ES-I3 (cell line): Measurements from ENCODE around the gene COL20A1.
"Not testable (repeated sequence)": the region's sequence is repeated elsewhere in the genome, so short reads cannot be mapped to it uniquely, and the experiment has no call there.

ENCODE experiments used
- H3K36me3 ChIP-seq: 2 replicates; pipeline ENCODE4 v1.6.1; 2013; ENCODE audit warnings: mild to moderate bottlenecking, low read length, control low read depth, moderate library complexity; ENCODE audit not compliant: insufficient read depth
- H3K4me1 ChIP-seq: 2 replicates; pipeline ENCODE4 v1.6.1; 2013; ENCODE audit warnings: mild to moderate bottlenecking, control low read depth, low read length; ENCODE audit not compliant: insufficient read depth
- H3K9ac ChIP-seq: 2 replicates; pipeline ENCODE4 v1.6.1; 2013; ENCODE audit warnings: low read depth, mild to moderate bottlenecking, low read length, moderate library complexity
- H3K9me3 ChIP-seq: 2 replicates; pipeline ENCODE4 v1.6.1; 2013; ENCODE audit warnings: mild to moderate bottlenecking, low read length, moderate library complexity; ENCODE audit not compliant: control insufficient read depth, insufficient read depth

The COL20A1 gene

GRCh38 chr20:63292904-63293303 is at the start of gene COL20A1:
Gene COL20A1, plus strand, starts transcription at chr20:63293186. Its CDS starts 1,922 bp downstream, at chr20:63295108.
- peaks cover 8% of the 10 kb centered on the region for H3K4me1 ChIP-seq
- H3K9ac ChIP-seq: no peak within 1 kb of the TSS
- no peaks in the 10 kb centered on the region for H3K9me3 ChIP-seq
- no peaks in the 10 kb centered on the region for H3K36me3 ChIP-seq

- no peaks in the 10 kb centered on the region for H3K36me3 ChIP-seq
- no peaks in the 10 kb centered on the region for H3K9me3 ChIP-seq
- peaks cover 7% of the 10 kb centered on the region; the same call in 1 of the 2 replicates for H3K4me1 ChIP-seq
- H3K9ac ChIP-seq: no peak overlapping the region
Observed at GRCh38 chr20:63243604-63244247, 49.3 kb upstream of the COL20A1 start.

DNA sequence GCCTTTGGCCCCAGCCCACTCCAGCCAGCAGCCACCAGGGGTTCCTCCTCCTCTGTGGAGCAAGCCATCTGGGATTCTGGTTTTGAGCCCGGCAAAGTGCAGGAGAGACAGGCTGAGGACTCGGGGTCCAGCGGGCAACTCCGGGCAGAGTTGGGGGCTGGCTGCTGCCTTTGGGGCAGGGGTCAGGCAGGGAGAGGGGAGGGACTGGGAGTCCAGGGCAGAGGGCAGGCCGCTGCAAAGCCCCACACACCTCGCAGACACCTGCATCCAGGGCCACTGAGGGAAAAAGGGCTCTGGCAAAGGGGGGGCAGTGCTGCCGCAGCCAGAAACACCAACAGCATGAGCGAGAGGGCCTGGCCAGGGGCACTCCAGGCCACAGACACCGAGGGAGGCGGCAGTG is 48.5 kb upstream of the COL20A1 start:
- H3K36me3 ChIP-seq: no peaks in the 10 kb centered on the region
- peaks cover 7% of the 10 kb centered on the region; the same call in 1 of the 2 replicates for H3K4me1 ChIP-seq
- H3K9me3 ChIP-seq: no peaks in the 10 kb centered on the region
- H3K9ac ChIP-seq: no peak overlapping the region

GRCh38 chr20:63246490-63247288 is 46.3 kb upstream of the COL20A1 start:
- Histone ChIP-seq H3K9me3 (no peaks in the 10 kb centered on the region), H3K4me1 (peaks cover 7% of the 10 kb centered on the region; the same call in 1 of the 2 replicates), H3K9ac (peak overlapping the region; percentile 2; the same call in 1 of the 2 replicates), H3K36me3 (no peaks in the 10 kb centered on the region)

- H3K4me1 ChIP-seq: peaks cover 9% of the 10 kb centered on the region; the same call in 1 of the 2 replicates
- no peaks in the 10 kb centered on the region for H3K36me3 ChIP-seq
- no peaks in the 10 kb centered on the region for H3K9me3 ChIP-seq
- H3K9ac ChIP-seq: no peak overlapping the region
Observed at GRCh38 chr20:63247671-63248228, 45.2 kb upstream of the COL20A1 start.

GRCh38 chr20:63248835-63249591 is 44.0 kb upstream of the COL20A1 start:
- Histone ChIP-seq H3K4me1 (peaks cover 12% of the 10 kb centered on the region; the same call in 1 of the 2 replicates), H3K9ac (no peak overlapping the region), H3K36me3 (no peaks in the 10 kb centered on the region), H3K9me3 (no peaks in the 10 kb centered on the region)

GRCh38 chr20:63249891-63250290 is 43.1 kb upstream of the COL20A1 start:
- no peak overlapping the region for H3K9ac ChIP-seq
- no peaks in the 10 kb centered on the region for H3K9me3 ChIP-seq
- H3K4me1 ChIP-seq: peaks cover 12% of the 10 kb centered on the region; the same call in 1 of the 2 replicates
- no peaks in the 10 kb centered on the region for H3K36me3 ChIP-seq

DNA sequence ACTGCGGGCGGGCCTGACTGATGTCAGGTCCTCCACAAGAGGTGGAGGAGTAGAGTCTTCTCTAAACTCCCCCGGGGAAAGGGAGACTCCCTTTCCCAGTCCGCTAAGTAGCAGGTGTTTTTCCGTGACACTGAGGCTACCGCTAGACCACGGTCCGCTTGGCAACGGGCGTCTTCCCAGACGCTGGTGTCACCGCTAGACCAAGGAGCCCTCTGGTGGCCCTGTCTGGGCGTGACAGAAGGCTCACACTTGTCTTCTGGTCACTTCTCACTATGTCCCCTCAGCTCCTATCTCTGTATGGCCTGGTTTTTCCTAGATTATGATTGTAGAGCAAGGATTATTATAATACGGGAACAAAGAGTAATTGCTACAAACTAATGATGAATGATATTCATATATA is 41.6 kb upstream of the COL20A1 start:
- H3K4me1 ChIP-seq: peaks cover 16% of the 10 kb centered on the region; the same call in 1 of the 2 replicates
- not testable (repeated sequence) for H3K36me3 ChIP-seq, H3K9me3 ChIP-seq, H3K9ac ChIP-seq

DNA sequence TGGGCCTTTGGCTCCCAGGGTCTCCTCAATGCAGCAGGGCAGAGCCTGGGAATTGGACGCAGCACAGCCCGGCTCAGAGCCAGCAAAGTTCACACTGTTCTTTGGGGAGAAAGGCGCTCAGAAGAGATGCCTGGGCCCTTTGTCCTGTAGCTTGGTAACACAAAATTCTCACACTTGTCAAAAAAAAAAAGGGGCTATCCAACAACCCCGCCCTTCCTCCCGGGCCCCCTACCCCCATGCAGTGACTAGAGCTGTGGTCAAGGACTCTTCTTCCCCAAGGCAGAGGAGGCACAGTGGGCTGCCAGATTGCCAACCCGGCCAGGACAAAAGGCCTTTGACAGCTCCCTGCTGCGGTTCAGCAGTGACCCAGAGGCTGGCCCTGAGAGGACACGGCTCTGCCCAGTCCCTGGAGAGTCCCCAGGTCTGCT is 40.7 kb upstream of the COL20A1 start:
- Histone ChIP-seq H3K9me3 (no peaks in the 10 kb centered on the region), H3K36me3 (no peaks in the 10 kb centered on the region), H3K4me1 (peaks cover 9% of the 10 kb centered on the region; the same call in 1 of the 2 replicates), H3K9ac (no peak overlapping the region)

DNA sequence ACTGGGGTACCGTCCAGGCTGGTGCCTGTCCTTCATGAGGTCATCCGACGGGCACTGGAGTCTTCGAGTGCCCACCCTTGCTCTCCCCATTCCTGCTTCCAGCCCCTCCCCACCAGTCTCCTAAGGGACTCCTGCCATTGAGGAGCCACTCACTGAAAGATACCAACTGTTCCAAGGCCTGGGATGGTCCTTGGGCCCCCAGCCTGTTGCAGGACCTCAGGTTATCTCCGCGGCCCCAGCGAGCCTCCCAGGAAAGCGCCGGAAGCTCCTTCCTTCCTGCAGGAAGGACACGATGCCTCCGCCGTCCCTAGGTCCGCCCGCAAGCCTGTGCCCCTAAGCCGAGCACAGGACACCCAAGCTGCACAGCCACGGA is 39.9 kb upstream of the COL20A1 start:
- peaks cover 9% of the 10 kb centered on the region; the same call in 1 of the 2 replicates for H3K4me1 ChIP-seq
- H3K36me3 ChIP-seq: no peaks in the 10 kb centered on the region
- H3K9me3 ChIP-seq: no peaks in the 10 kb centered on the region
- H3K9ac ChIP-seq: peak overlapping the region; percentile 50

- H3K9ac ChIP-seq: peak overlapping the region; percentile 50
Observed at GRCh38 chr20:63253438-63254231, 39.4 kb upstream of the COL20A1 start.

DNA sequence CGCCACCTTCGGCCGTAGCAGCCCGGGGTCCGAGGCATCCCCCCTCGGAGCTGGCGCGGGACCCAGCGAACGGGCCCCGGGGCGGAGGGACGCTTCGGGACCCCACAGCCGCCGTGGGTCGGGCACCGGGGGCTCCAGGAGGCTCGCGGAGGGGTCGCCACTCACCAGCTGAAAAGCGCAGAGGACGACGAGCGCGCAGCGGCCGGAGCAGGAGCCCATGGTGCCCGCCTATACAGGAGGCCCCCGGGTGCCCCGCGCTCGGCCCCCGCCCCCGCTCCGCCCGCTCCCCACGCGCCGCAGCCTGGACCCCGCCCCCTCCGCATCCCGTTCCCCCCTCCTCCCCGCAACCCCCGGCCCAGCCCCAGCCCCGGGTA is 38.8 kb upstream of the COL20A1 start, which contains the start of gene NKAIN4:
Gene NKAIN4 (minus strand): TSS at position 232 of the 374 bp plus-strand sequence. CDS start 13 bp downstream, at position 219.
- H3K36me3 ChIP-seq: no peaks in the 10 kb centered on the region
- H3K9ac ChIP-seq: peak within 1 kb of the TSS; percentile 50
- H3K4me1 ChIP-seq: peaks cover 9% of the 10 kb centered on the region; the same call in 1 of the 2 replicates
- no peaks in the 10 kb centered on the region for H3K9me3 ChIP-seq

More at GRCh38 chr20:63253438-63254231, 39.4 kb upstream of the COL20A1 start:
- no peaks in the 10 kb centered on the region for H3K36me3 ChIP-seq
- no peaks in the 10 kb centered on the region for H3K9me3 ChIP-seq
- peaks cover 9% of the 10 kb centered on the region; the same call in 1 of the 2 replicates for H3K4me1 ChIP-seq

GRCh38 chr20:63254606-63255384 is 38.2 kb upstream of the COL20A1 start:
- no peaks in the 10 kb centered on the region for H3K9me3 ChIP-seq
- H3K36me3 ChIP-seq: no peaks in the 10 kb centered on the region
- peaks cover 9% of the 10 kb centered on the region; the same call in 1 of the 2 replicates for H3K4me1 ChIP-seq
- peak overlapping the region; percentile 48 for H3K9ac ChIP-seq
